Fibroblast of villous mesenchyme (primary cell): ENCODE results near the gene GREM2. TPM values are rescaled to one million over a fixed set of nuclear protein-coding genes. Genes with fewer than 3 reads are reported as not detected.

ENCODE experiments used
- DNase-seq: peaks from one replicate; pipeline ENCODE4 v3.0.0-alpha.2; 2010; ENCODE audit warnings: low read depth
- H3K4me3 ChIP-seq: 2 replicates; pipeline ENCODE4 v1.5.1; 2011; ENCODE audit warnings: low read depth, mild to moderate bottlenecking, low read length
- CTCF ChIP-seq: IDR thresholded peaks from 2 replicates; pipeline ENCODE4 v1.5.1; 2012; ENCODE audit warnings: low read depth, mild to moderate bottlenecking, low read length; ENCODE audit not compliant: insufficient read depth
- total RNA-seq: library from RNA; depleted of rRNA; stranded (reverse); fragments of >200 nt; gene quantifications from 2 replicates; pipeline ENCODE4 v1.2.3, GENCODE V29; 2012

Gene GREM2
- total RNA-seq, 1 donor = 1.3 TPM

GRCh38 chr1:240611228-240611618 lies 732 bp downstream of the GREM2 start:
- DNase-seq = no peak
- TF ChIP-seq CTCF = no peak
- peak overlapping the region; percentile 65 for H3K4me3 ChIP-seq

- H3K4me3 ChIP-seq = no peak overlapping the region
- no peak for DNase-seq
Measured at GRCh38 chr1:240610636-240611035, 1.3 kb downstream of the GREM2 start.

GRCh38 chr1:240609527-240610060 lies 2.4 kb downstream of the GREM2 start:
- DNase-seq = no peak
- no peak for TF ChIP-seq CTCF
- no peak overlapping the region for H3K4me3 ChIP-seq

More at GRCh38 chr1:240610636-240611035, 1.3 kb downstream of the GREM2 start:
- no peak for TF ChIP-seq CTCF

- TF ChIP-seq CTCF = peak; percentile 35
- DNase-seq = peak; percentile 3
- H3K4me3 ChIP-seq = no peak overlapping the region
Measured at GRCh38 chr1:240608707-240609106, 3.2 kb downstream of the GREM2 start.

- H3K4me3 ChIP-seq = no peak overlapping the region
- no peak for TF ChIP-seq CTCF
- DNase-seq = no peak
Measured at GRCh38 chr1:240607006-240607405, 4.9 kb downstream of the GREM2 start.

- DNase-seq = peak; percentile 8
- TF ChIP-seq CTCF = no peak
- no peak overlapping the region for H3K4me3 ChIP-seq
Measured at GRCh38 chr1:240602189-240602588, 9.8 kb downstream of the GREM2 start.

- no peak overlapping the region for H3K4me3 ChIP-seq
- no peak for TF ChIP-seq CTCF
- DNase-seq = no peak
Measured at GRCh38 chr1:240599830-240600229, 12.1 kb downstream of the GREM2 start.
